UCSD-AML1 (cell line): Measurements from ENCODE around the gene ELFN2.

Experiments
- DNase-seq: peaks from one replicate; lab custom pipeline; 2025; ENCODE audit not compliant: unreplicated experiment; lab: John Stamatoyannopoulos, UW

The ELFN2 gene

GRCh38 chr22:37456346-37456745 lies 29.1 kb upstream of the ELFN2 start:
- no peak for DNase-seq

DNA sequence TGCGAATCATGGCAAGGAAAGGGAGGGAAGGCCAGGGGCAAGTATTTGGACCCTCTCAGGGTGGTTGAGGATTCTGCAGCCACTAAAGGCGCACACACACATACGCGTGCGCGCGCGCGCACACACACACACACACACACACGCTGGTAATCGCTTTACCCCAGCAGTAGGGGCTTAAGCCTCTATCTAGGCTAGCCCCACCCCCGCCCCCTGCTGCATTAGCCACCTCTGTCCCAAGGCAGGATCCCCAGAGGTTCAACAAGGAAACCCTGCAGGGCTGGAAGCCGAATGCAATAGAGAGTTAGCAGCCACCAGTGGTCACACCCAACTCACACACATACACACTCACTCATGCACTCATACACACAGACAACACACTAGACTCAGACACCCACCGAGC lies 28.6 kb upstream of the ELFN2 start:
- no peak for DNase-seq

DNA sequence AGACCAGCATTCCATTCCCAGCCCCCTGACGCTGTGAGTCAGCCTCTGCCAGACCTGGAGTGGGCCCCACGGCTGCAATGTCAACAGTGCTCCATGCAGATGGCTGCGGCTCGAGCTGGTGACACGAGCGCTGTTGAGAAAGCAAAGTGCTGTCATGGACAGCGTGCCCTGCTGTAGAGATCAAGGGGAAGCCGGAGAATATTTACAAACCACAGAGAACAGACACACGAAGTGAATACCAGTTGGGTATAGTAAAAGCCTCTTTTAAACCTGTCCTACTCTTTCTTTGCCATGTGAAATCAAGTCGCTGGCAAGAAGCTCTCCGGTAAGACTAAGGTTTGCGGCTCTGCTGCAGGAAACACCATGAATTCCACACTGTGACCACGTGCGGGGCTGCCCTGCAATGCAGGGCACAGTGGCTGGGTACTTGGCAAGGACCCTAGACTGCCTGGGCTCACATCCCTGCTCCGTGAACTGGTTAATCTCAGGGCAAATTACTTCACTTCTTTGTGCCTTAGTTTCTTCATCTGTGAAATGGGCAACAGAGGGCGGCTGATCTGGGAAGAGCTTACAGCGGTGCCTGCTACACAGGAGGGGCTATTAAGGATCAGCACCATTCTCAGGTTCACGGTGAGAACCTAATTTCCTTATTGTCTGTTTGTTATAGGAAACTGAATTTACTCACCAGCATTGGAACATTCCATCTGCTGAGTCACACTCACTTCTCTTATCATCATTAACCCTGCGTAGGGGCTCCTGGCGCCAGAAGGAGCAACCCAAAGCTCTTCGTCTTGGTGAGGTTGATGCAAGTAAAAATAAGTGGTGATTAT lies 27.8 kb upstream of the ELFN2 start:
- DNase-seq, result no peak

DNA sequence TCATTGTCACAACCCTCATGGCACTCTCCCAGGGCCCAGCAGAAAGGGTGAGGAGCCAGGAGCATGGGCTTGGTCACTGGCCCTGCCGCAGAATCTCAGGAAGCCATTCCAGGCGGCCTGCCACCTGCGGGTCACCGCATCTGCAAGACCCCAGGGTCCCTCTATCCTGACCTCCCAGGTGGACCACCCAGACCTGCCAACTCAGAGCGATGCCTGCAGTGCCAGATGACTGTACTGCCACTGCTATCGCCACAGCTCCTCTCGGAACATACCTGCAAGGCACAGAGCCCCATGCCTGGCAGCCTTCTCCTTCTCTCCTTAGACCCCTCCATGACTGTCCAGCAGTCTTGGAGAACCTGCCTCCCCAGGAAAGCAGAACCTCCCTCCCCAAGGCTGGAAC lies 26.4 kb upstream of the ELFN2 start:
- DNase-seq, result no peak

DNA sequence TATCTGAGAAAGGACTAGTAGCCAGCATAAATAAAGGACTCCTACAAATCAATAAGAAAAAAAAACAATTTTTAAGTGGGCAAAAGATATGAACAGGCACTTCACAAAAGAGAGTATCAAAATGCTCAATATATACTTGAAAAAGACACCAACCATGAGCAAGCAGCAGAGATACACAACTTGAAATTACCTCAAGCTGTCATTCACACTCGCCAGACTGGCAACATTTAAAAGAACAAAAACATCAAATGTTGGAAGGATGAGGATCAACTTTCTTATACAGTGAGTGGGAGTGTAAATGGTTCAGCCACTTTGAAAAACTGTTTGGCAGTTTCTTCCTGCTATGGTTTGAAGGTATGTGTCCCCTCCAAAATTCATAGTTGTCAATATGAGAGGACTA lies 23.9 kb upstream of the ELFN2 start:
- no peak for DNase-seq

- no peak for DNase-seq
Observed at GRCh38 chr22:37449331-37450001, 22.2 kb upstream of the ELFN2 start.

DNA sequence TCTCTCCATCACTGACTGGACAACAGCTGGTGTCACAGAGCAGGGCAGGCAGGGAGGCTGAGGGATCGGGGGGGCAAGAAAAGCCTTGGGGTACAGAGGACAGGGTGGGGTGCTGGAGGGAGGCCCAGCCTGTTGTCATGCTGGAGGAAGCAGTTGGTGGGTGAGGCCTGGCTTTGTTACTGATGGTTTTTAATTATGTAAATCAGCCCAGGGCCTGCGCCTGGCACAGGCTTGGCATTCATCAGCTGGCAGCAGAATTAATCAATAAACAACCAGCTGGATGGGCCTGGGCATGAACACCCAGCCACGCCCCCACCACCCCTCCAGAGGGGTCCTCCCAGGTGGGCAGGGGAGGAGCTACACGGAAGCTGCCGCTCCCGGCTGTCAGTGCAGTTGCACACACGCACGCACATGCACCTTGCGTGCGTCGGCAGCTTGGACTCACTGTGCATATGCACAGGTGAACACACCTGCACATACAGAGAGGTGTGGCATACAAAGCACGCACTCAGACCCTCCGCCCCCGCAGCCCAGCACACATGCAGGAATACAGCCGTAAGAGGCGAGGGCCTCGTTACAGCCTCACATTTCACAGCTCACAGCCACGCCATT lies 21.3 kb upstream of the ELFN2 start:
- DNase-seq, result no peak

DNA sequence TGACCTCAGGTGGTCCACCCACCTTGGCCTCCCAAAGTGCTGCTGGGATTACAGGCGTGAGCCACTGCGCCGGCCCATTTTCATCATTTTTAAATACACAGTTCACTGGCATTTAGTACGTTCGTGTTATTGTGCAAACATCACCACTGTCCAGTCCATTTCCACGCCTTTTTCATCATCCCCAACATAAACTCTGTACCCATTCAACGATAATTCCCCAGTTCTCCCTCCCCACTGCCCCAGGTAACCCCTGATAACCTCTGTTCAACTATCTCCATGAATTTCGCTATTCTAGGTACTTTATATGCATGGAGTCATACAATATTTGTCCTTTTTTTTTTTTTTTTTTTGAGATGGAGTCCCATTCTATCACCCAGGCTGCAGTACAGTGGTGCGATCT lies 18.2 kb upstream of the ELFN2 start:
- DNase-seq, result no peak

GRCh38 chr22:37443977-37444376 lies 16.7 kb upstream of the ELFN2 start:
- DNase-seq, result no peak

DNA sequence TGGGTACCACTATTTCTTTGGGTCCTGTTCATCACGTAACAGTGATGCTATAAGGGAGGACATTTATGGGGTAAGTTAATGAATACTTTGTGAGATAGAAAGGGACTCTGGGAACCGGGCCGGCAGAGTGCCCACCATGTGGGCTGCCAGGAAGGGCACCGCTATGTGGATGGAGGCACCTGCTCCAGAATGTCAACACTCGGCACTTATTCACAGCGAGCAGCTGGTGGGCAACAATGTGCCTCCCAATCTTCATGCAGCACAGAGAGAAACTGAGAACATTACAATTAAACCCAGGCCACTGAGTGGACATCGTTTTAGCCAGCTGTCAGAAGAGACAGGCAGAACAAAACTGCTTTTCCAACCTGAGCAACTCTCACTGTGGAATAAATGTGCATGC lies 15.8 kb upstream of the ELFN2 start:
- no peak for DNase-seq

DNA sequence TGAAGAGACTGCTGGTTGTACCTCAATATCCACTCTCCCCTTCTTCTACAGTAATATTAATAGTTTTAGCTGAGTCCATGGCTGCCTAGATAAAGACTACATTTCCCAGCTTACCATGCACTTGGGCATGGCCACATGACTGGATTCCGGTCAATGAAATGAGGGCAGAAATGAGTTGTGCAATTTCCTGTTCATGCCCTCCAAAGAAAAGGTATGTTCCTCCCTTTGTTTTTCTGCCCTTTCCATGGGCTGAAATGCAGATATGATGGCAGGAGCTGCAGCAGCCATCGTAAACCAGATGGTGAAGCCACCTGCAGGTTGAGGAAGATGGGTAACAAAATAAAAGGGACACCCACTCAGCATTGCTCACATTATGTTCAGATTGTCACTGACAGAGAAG lies 15.3 kb upstream of the ELFN2 start:
- DNase-seq, result no peak

DNA sequence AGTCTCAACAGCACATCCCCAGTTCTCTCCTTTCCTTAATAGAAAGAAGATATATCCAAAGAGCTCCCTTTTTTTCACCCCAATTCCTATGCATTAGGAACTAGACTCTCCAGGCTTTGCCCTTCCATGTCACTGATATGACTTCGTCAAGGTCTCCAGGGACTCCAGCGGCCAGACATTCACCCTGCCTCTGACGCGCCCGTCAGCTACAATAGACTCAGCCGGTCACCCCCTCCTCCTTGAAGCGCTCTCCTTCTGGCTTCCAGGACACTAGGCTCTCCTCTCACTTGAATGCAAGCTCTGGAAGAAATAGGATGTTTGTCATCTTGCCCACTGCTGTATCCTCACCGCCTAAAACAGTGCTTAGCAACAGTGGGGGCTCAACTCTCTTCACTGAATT lies 14.9 kb upstream of the ELFN2 start:
- DNase-seq, result no peak

- DNase-seq, result no peak
Observed at GRCh38 chr22:37440875-37441274, 13.6 kb upstream of the ELFN2 start.

- no peak for DNase-seq
Observed at GRCh38 chr22:37439347-37439746, 12.1 kb upstream of the ELFN2 start.

DNA sequence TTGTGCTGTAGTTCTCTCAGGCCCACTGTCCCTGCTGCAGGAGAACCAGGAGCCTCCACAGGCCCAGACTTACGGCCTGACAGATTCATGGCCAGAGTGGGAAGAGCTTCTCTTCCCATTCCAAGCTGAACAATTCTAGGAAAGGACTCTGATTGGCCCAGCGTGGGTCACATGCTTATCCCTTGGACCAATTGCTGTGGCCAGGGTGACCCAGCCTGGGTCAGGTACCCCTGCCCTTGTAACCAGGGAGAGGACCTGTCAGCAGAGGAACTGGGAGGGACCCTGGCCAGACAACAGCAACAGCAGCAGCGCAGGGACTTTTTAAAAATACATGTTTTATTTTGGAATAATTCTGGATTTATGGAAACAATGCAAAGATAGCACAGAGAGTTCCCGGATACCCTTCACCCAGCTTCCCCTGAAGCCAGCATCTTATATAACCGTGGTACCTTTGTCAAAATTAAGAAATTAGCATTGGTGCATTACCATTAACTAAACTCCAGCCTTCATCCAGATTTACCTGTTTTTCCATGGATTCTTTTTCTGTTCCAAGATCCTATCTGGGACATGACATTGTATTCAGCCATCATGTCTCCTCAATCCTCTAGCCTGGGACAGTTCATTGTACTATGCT lies 8.8 kb upstream of the ELFN2 start:
- no peak for DNase-seq

DNA sequence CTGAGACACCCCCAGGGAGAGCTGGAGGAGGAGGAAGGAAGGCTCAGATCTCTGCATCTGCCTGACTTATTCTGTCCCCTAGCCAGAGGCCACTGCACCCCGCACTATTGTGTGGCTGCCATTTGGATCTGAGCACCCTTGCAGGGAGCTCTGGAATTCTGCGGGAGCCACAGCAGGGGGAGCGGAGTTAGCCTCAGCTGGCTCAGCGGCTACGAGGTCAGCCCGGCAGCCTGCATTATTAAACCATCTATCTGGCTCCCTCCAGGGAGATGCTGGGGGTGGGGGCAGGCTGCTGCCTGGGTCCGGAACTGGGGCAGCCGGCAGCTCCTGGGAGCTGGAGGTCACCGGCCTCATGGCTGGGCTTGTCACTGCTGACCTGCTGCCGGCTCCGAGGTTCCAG lies 6.5 kb upstream of the ELFN2 start:
- DNase-seq, result no peak

GRCh38 chr22:37432708-37433054 lies 5.4 kb upstream of the ELFN2 start:
- DNase-seq, result no peak

DNA sequence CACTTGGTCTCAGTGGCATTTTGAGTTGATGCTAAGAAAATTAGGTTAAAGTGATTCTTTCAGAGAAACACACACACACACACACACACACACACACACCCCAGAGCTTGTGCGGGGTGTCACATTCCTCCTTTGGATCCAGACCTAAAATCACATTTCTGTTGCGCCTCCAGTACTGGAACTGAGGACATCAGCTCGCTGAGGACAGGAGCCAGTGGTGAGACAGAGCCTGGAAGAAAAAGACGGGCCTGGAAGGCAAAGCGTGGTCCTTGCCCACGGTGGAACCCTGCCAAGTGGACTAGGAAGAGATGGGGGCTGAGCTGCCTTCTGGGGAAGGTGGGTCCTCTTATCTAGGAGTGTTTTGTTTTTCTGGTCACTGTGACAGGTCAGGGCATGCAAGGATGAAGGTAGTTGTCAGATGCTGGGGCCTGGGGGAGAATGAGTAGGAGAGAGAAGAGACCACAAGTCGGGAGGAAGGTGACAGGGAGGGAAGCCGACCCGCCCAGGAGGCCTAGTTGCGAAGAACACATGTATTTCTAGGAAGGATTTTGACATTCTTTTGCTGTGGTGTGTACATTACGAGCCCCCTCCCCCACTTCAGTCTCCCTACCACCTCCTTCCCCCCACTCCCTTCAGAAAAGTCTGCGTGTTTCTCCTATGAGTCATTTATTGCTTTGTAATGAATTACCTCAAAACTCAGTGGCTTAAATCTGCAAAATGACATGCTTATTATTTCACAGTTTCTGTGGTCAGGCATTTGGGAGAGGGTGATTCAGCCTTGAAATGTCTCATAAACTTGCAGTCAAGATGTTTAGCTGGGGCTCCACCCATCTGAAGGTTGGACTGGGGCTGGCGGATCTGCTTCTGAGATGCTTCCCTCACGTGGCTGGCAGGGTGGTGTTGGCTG lies 4.8 kb upstream of the ELFN2 start:
- DNase-seq, result peak; percentile 28

DNA sequence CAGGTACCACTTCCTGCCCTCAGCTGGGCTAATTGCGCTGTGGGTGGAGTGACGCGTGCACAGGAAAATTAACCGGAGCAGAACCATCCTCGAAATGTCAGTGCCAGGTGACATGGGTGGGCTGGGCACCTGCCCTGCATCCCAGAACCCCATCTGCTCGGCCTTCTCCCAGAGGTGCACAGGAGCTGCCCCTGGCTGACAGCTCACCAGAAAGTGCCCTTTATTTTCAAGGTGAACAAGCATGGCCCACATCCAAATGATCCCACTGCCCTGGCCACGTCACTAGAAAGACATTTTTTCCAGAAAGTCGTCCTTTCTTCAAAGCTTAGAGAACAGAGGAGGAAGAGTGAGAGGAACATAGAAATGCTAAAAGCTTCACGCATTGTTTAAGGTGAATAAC lies 4.1 kb upstream of the ELFN2 start:
- DNase-seq, result no peak

DNA sequence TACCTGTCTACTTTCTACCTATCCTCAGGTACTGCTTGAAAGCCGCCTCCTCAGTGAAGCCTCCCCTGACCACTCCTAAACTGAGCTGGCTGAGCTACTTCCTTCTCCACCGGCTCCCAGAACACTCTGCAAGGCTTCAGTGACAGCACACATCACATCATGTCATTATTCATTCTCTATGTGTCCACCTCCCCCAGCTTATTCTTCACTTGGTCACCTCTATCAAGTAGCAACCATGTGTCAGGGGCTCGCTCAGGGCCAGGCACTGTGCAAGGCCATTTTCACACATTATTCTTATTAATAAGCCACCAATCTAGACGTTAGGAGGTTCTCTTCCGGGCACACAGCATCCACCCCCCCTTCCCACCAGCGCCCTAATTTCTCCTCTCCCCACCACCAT lies 3.7 kb upstream of the ELFN2 start:
- no peak for DNase-seq
